Measurements from ENCODE around the gene FSD1.
"Not testable (repeated sequence)": the region's sequence is repeated elsewhere in the genome, so short reads cannot be mapped to it uniquely, and the experiment has no call there.

FSD1 gene

DNA sequence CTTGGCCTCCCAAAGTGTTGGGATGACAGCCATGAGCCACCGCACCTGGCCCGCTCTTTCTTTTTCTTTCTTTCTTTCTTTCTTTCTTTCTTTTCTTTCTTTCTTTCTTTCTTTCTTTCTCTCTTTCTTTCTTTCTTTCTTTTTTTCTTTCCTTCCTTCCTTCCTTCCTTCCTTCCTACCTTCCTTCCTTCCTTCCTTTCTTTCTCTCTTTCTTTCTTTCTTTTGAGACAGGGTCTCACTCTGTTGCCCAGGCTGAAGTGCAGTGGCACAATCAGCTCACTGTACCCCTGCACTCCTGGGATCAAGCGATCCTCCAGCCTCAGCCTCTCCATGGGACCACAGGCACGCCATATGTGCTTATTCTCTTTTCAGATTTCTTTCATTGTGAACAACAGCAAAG lies 18.3 kb upstream of the FSD1 start:
- DNase-seq = not testable (repeated sequence)

GRCh38 chr19:4288091-4288777 lies 16.2 kb upstream of the FSD1 start:
- DNase-seq = no peak

- DNase-seq = no peak
Observed at GRCh38 chr19:4291184-4291732, 13.1 kb upstream of the FSD1 start.

DNA sequence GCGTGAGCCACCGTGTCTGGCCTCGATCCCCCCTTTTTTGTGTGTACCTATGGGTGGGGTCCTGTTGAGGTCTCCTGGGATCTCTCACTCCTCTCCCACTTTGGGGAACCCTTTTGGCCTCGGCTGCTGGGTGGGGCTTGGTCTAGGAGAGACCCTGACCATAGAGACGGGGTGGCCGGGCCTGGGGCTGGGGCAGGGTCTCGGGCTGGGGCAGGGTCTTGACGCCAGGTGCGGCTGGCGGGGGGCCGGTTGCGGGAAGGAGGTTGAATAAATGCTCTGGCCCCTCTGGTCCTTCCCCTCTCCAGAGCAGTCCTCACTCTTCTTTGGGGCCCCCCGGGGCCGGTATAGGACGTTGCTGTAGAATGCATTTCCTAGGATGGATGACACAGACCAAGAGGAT lies 11.9 kb upstream of the FSD1 start:
- no peak for DNase-seq

GRCh38 chr19:4294389-4294788 lies 10.0 kb upstream of the FSD1 start:
- DNase-seq = no peak

DNA sequence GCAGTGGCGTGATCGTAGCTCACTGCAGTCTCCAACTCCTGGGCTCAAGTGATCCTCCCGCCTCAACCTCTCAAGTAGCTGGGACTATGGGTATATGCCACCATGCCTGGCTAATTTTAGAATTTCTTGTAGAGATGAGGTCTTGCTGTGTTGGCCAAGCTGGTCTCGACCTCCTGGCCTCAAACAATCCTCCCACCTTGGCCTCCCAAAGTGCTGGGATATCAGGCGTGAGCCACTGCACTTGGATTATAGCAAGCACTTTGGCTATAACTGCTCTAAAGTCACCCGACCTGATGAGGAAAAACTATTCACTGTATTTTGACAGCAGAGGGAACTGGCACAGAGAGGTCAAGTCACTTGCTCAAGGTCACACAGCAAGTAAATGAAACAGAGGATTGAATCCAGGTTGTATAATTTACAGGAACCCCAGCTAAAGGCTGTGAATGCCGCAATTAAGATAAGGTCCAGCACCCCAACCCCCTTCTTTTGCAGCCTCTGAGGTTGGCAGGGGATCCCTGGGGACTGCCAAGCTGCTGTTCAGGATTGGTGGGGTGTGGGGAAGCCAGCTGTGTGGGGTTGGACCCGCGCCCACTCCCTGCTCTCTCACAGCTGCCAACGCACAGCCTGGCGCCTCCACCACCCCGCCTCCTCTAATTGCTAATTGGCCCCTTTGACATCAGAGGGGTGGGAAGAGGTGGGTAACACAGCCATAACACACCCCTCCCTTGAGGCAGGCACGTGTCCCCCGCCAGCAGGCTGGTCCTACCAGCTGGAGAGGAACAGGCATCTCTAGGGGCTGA lies 8.2 kb upstream of the FSD1 start:
- no peak for DNase-seq

DNA sequence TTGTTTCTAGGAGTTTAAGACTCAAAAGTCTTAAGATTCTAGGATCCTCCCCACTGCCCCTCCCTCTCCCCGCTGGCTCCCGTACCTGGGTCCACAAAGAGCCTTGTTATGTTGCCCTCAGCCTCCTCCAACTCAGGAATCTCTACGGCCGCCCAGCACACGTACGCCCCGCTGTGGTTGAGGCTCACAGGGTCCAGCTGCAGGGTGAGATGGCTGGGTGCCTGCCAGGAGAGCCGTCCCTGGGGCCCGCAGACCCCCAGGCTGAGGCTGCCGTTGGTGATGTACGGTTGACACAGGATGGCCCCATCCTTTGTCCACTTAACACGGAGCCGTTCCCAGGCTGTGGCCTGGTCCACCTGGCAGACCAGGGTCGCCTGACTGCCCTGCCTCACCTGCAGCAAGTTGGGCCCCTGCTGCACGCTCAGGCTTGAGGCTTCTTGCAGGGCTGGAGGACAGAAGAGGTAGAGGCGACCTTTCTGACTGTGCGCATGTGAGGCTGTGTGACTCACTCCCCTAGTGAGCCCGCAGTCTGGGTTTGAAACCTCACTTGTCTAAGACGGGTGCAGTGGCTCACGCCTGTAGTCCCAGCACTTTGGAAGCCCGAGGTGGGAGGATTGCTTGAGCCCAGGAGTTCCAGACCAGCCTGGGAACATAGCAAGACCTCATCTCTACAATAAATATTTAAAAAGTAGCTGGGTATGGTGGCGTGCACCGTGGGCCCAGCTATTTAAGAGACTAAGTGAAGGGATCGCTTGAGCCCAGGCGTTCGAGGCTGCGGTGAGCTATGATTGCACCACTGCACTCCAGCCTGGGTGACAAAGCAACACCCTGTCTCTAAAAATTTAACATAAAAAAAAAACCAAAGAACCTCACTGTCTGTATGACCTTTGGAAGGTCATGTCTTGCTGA lies 6.2 kb upstream of the FSD1 start:
- no peak for DNase-seq

- DNase-seq = no peak
Observed at GRCh38 chr19:4298810-4299550, 5.4 kb upstream of the FSD1 start.

DNA sequence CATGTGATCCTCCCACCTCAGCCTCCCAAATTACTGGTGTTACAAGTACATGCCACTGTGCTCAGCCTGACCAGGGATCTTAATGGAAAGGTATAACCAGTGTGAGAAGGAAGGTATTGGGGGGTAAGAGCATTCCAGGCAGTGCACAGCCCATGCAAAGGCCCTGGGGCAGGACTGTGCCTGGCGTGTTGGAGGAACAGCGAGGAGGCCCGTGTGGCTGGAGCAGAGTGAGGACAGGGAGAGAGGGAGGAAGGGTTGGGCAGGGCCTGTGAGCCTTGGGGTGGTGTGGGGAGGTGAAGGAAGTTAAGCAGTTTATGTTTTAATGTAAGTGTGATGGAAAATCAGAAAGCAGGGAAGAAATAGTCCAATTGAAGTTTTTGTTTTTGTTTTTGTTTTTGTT lies 3.8 kb upstream of the FSD1 start:
- DNase-seq = no peak

GRCh38 chr19:4301590-4302242 lies 2.7 kb upstream of the FSD1 start:
- DNase-seq = no peak

DNA sequence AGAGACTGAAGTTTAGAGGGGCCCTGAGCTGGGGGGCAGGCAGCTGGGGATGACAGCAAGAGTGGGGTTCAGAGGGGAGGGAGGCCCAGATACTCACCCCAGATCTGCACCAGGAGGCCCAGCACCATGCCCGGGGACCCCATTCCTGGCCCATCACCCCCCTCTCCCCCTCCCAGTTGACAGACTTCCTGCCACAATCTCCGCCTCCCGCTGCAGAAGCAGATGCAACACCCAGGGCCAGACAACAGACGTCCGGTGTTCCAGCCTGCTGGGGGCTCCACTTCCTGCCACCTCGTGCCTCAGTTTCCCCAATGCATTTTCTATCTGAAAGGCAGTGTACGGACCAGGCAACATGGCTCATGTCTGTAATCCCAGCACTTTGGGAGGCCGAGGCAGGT lies 2.2 kb upstream of the FSD1 start, which contains the start of gene TMIGD2:
Gene TMIGD2, minus strand, starts transcription at position 147 of the 398 bp plus-strand sequence. Its CDS starts 4 bp downstream, at position 143.
- DNase-seq = no peak

DNA sequence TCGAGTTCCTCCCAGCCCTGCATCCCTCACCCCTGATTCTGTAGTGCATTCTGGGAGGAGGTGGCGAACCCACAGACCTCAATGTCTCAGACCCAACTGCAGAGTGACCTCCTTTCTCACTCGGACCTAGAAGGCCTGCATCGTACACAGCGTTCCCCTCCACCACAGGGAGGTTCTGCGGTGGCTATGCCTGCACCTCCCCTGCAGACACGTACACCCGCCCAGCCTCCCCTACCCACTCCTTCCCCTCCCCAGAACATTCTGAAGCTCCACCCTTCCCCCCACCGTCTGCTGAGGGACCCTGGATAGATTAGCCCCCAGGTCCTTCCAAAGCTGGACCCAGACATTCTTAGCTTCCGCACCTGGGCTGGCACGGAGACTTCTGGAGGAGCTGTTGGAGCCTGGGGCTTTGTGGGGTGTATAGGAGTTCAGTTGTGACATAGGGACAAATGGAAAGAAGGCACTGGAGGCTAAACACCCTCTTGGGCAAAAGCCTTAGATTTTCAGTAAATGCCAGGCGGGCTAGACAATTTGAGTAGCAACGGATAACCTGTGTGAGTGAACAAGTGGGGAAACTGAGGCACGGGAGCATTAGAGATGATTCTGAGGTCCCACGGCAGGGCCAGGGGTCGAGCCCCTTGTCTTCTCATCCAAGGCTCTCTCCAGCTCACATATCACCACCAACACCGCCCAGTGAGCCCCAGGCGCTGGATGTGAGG lies 420 bp upstream of the FSD1 start:
- no peak for DNase-seq

- no peak for DNase-seq
Observed at GRCh38 chr19:4305257-4305612, 837 bp downstream of the FSD1 start.

DNA sequence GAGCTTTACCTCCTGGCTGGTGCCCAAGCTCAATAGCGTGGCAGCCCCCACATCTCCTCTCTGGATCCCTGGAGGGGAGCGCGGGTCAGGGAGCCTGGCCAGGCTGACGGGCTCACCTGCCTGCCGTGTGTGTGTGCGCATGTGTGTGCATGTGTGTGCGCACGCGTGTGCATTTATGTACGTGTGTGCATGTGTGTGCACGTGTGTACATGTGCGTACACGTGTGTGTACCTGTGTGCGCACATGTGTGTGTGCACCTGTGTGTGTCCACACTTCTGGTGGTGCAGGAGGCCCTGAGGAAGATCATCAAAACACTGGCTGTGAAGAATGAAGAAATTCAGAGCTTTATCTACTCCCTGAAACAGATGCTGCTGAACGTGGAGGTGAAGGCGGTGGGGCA lies 1.3 kb downstream of the FSD1 start:
- DNase-seq = no peak

- DNase-seq = no peak
Observed at GRCh38 chr19:4310247-4311121, 6.1 kb downstream of the FSD1 start.

GRCh38 chr19:4313847-4314490 lies 9.6 kb downstream of the FSD1 start:
- DNase-seq = no peak

GRCh38 chr19:4316956-4317355 lies 12.6 kb downstream of the FSD1 start:
- DNase-seq = no peak

DNA sequence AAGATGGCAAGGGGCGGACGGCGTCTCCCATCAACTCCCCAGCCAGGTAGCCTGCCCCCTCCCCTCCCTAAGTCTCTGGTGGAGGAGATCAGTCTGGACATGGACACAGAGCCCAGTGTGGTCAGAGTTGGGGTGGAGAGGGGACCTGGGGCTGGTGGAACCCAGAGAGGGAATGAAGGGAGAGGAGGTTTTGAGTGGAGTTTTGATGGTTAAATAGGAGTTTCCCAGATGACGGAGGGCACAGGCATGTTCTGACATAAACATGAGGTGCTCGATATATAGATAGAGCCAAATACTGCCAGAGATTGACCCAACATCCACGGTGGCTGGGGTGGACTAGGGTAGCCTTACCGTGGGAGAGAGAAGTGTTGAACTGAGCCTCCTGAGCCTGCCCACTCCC lies 14.1 kb downstream of the FSD1 start:
- no peak for DNase-seq

DNA sequence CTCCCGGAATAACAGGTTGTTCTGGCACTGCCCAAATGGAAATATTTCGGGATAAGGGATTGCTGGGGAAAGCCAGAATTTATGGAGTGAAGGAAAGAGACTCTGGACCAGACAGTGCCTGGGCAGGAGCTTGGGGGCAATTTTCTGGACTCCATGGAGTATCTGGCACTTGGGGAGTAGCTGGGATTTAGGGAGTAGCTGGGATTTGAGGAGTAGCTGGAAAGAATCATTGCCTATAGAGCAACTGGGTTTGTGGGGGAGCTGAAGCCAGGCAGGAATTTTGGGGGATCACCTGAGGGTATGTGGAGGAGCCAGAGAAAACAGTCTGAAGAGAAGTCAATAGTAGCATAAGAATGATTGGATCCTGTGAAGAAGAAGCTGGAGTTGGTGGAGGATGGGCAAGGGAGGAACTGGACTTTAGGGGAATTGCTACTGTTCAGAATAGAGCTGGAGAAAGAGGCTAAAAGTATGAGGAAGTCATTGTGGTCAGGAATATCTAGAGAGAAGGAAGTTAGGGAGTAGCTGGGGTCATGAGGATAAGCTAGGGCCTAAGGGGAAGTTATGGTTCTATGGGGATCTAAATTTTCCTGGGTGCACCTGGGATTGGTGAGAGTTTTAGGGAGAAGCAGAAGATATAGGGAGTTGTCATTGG lies 14.8 kb downstream of the FSD1 start:
- no peak for DNase-seq
